Keratinocyte (primary cell): ENCODE results near the gene RERE.

Experiments used
- EZH2 ChIP-seq: IDR thresholded peaks from one replicate; pipeline ENCODE4 v1.6.1; 2012; ENCODE audit warnings: inconsistent platforms, mild to moderate bottlenecking, low read length, moderate library complexity
- TF ChIP-seq, protein P1 (sequence below), 3 experiments: IDR thresholded peaks in 1 of 3; conservative IDR thresholded peaks in 1 of 3; optimal IDR thresholded peaks in 1 of 3; 2 replicates in 2 of 3; 3 replicates in 1 of 3; pipeline versions ENCODE3 to v1.5.1; 2011; ENCODE audit warnings: low read length in 3 of 3, mild to moderate bottlenecking in 3 of 3, moderate library complexity in 2 of 3, control low read depth in 1 of 3, inconsistent platforms in 1 of 3; ENCODE audit not compliant: insufficient read depth in 2 of 3; ENCODE audit errors: extremely low read depth in 1 of 3

DNA sequence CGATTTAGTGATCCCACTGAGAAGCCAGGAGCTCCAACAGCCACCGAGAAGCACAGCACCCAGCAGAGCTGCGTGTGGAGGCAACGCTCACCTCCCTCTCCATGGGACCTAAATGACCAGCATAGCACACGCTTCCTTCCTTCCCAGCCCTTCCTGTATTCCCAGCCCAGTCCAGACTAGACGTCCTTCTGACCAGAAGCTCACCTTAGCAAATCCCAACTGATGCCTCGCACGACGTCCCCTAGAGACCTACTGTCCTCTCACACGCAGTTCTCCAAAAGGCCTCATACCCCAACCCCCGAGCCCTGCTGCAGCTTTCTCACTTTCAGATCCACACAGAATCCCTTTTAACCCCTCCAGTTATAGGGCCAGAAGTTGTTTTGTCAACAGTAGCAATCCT, 367.1 kb downstream of the RERE start:
- TF ChIP-seq, protein P1, sequence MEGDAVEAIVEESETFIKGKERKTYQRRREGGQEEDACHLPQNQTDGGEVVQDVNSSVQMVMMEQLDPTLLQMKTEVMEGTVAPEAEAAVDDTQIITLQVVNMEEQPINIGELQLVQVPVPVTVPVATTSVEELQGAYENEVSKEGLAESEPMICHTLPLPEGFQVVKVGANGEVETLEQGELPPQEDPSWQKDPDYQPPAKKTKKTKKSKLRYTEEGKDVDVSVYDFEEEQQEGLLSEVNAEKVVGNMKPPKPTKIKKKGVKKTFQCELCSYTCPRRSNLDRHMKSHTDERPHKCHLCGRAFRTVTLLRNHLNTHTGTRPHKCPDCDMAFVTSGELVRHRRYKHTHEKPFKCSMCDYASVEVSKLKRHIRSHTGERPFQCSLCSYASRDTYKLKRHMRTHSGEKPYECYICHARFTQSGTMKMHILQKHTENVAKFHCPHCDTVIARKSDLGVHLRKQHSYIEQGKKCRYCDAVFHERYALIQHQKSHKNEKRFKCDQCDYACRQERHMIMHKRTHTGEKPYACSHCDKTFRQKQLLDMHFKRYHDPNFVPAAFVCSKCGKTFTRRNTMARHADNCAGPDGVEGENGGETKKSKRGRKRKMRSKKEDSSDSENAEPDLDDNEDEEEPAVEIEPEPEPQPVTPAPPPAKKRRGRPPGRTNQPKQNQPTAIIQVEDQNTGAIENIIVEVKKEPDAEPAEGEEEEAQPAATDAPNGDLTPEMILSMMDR (optimal IDR thresholded peaks at IDR 0.05 in 1 of 3, IDR thresholded peaks at IDR 0.05 in 1 of 3, conservative IDR thresholded peaks at IDR 0.05 in 1 of 3; ENCODE audit: extremely low read depth in 1 of 3, insufficient read depth in 2 of 3, low read length in 3 of 3): no peak
- TF ChIP-seq EZH2: no peak
